SK-N-SH treated with all-trans-retinoic acid at 6 μM for 48 hours (cell line): ENCODE results near the gene LOXL3.

Experiments used
- ATAC-seq: fragments of 200-7000 bp; cut with Tn5 transposase; 3 replicates; pipeline ENCODE4 v1.9.1; 2020; ENCODE audit warnings: mild to moderate bottlenecking, moderate library complexity
- ARNTL ChIP-seq: fragments of 450-650 bp; formaldehyde crosslinking; IDR thresholded peaks from 2 replicates; pipeline ENCODE4 v1.5.0; 2020; ENCODE audit warnings: low read depth, mild to moderate bottlenecking, moderate library complexity, borderline replicate concordance
- BACH2 ChIP-seq: fragments of 250-450 bp; sonication (Bioruptor Pico); IDR thresholded peaks from 2 replicates; pipeline ENCODE4 v1.9.0; 2021; ENCODE audit warnings: mild to moderate bottlenecking, borderline replicate concordance
- CREB5 ChIP-seq: fragments of 250-450 bp; sonication (Bioruptor Pico); IDR thresholded peaks from 2 replicates; pipeline ENCODE4 v1.5.1; 2020; ENCODE audit warnings: low read depth, mild to moderate bottlenecking, moderate library complexity
- CSDC2 ChIP-seq: fragments of 250-450 bp; sonication (Bioruptor Pico); IDR thresholded peaks from 2 replicates; pipeline ENCODE4 v1.5.0; 2020; ENCODE audit warnings: mild to moderate bottlenecking, moderate library complexity
- CSRNP3 ChIP-seq: fragments of 250-450 bp; sonication (Bioruptor Pico); IDR thresholded peaks from 2 replicates; pipeline ENCODE4 v1.5.1; 2021; ENCODE audit warnings: mild to moderate bottlenecking, moderate library complexity
- ESRRG ChIP-seq: fragments of 250-450 bp; sonication (Bioruptor Pico); IDR thresholded peaks from 2 replicates; pipeline ENCODE4 v1.6.1; 2021; ENCODE audit warnings: mild to moderate bottlenecking
- ISL1 ChIP-seq: fragments of 250-450 bp; sonication (Bioruptor Pico); IDR thresholded peaks from 2 replicates; pipeline ENCODE4 v2.1.2; 2022; ENCODE audit warnings: mild to moderate bottlenecking, moderate library complexity
- OSR1 ChIP-seq: fragments of 250-450 bp; sonication (Bioruptor Pico); IDR thresholded peaks from 2 replicates; pipeline ENCODE4 v1.8.0; 2022; ENCODE audit warnings: moderate library complexity, mild to moderate bottlenecking, inconsistent platforms
- PPARA ChIP-seq: fragments of 250-450 bp; sonication (Bioruptor Pico); IDR thresholded peaks from 2 replicates; pipeline ENCODE4 v1.5.0; 2020; ENCODE audit warnings: mild to moderate bottlenecking, borderline replicate concordance
- SNAI2 ChIP-seq: fragments of 250-450 bp; sonication (Bioruptor Pico); IDR thresholded peaks from 2 replicates; pipeline ENCODE4 v1.5.0; 2020; ENCODE audit warnings: mild to moderate bottlenecking, moderate library complexity
- TCF4 ChIP-seq: fragments of 250-450 bp; sonication (Bioruptor Pico); IDR thresholded peaks from 2 replicates; pipeline ENCODE4 v1.8.0; 2021; ENCODE audit warnings: mild to moderate bottlenecking, moderate library complexity, borderline replicate concordance
- TOX ChIP-seq: fragments of 250-450 bp; sonication (Bioruptor Pico); IDR thresholded peaks from 2 replicates; pipeline ENCODE4 v1.8.0; 2021; ENCODE audit warnings: mild to moderate bottlenecking, moderate library complexity, borderline replicate concordance
- TSHZ2 ChIP-seq: fragments of 250-450 bp; sonication (Bioruptor Pico); IDR thresholded peaks from 2 replicates; pipeline ENCODE4 v1.5.0; 2020; ENCODE audit warnings: mild to moderate bottlenecking, moderate library complexity
- ZC3H10 ChIP-seq: fragments of 250-450 bp; sonication (Bioruptor Pico); IDR thresholded peaks from 2 replicates; pipeline ENCODE4 v1.5.1; 2021; ENCODE audit warnings: mild to moderate bottlenecking, moderate library complexity
- ZFP3 ChIP-seq: fragments of 250-450 bp; sonication (Bioruptor Pico); IDR thresholded peaks from 2 replicates; pipeline ENCODE4 v1.5.0; 2020; ENCODE audit warnings: mild to moderate bottlenecking, moderate library complexity
- ZNF70 ChIP-seq: fragments of 450-650 bp; formaldehyde crosslinking; IDR thresholded peaks from 2 replicates; pipeline ENCODE4 v1.5.0; 2020; ENCODE audit warnings: mild to moderate bottlenecking, moderate library complexity
- ZNF8 ChIP-seq: fragments of 450-650 bp; formaldehyde crosslinking; IDR thresholded peaks from 2 replicates; pipeline ENCODE4 v1.5.0; 2020; ENCODE audit warnings: mild to moderate bottlenecking, moderate library complexity
- TF ChIP-seq, protein P1 (sequence below): fragments of 250-450 bp; sonication (Bioruptor Pico); IDR thresholded peaks from 2 replicates; pipeline ENCODE4 v1.8.0; 2021; ENCODE audit warnings: low read depth, mild to moderate bottlenecking, moderate library complexity, borderline replicate concordance

The LOXL3 gene

GRCh38 chr2:74496997-74497776 is 56.6 kb downstream of the LOXL3 start:
- TF ChIP-seq ZNF70 (CRISPR knock-in tag) = no peak
- no peak for TF ChIP-seq OSR1 (CRISPR knock-in tag)
- TF ChIP-seq ESRRG = no peak
- no peak for ATAC-seq

GRCh38 chr2:74495440-74495839 is 58.3 kb downstream of the LOXL3 start:
- ATAC-seq = no peak
- TF ChIP-seq ZNF8 (CRISPR knock-in tag) (no peak), OSR1 (CRISPR knock-in tag) (no peak), ISL1 (no peak), TOX (CRISPR knock-in tag) (no peak), TSHZ2 (no peak), ZC3H10 (CRISPR knock-in tag) (no peak), PPARA (CRISPR knock-in tag) (no peak), ZNF70 (CRISPR knock-in tag) (no peak), BACH2 (CRISPR knock-in tag) (no peak), SNAI2 (CRISPR knock-in tag) (no peak)

DNA sequence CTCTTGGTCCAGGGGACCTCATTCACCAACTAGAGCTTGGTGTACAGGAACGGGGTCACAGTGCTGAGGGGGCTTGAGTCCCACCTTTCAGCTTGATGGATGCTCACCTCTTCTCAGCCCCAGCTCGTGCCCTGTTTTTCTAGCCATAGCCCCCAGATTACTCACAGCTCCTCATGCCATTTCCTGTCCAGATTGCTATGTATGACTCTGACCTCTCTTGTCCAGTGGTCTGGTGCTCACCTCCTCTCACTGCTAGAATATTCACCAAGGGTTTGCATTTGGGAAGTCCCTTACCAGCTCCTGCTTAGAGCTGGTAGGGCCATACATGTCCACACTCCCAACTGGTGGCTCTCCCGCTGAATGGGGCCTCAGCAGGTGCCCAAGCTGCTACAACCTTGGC is 60.2 kb downstream of the LOXL3 start:
- TF ChIP-seq PPARA (CRISPR knock-in tag) = no peak
- TF ChIP-seq ZFP3 (CRISPR knock-in tag) = no peak
- no peak for TF ChIP-seq ISL1
- TF ChIP-seq CREB5 (CRISPR knock-in tag) = no peak
- no peak for TF ChIP-seq TSHZ2
- TF ChIP-seq, protein P1, sequence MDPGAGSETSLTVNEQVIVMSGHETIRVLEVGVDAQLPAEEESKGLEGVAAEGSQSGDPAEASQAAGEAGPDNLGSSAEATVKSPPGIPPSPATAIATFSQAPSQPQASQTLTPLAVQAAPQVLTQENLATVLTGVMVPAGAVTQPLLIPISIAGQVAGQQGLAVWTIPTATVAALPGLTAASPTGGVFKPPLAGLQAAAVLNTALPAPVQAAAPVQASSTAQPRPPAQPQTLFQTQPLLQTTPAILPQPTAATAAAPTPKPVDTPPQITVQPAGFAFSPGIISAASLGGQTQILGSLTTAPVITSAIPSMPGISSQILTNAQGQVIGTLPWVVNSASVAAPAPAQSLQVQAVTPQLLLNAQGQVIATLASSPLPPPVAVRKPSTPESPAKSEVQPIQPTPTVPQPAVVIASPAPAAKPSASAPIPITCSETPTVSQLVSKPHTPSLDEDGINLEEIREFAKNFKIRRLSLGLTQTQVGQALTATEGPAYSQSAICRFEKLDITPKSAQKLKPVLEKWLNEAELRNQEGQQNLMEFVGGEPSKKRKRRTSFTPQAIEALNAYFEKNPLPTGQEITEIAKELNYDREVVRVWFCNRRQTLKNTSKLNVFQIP (CRISPR knock-in tag) = no peak
- no peak for TF ChIP-seq SNAI2 (CRISPR knock-in tag)
- no peak for TF ChIP-seq ZC3H10 (CRISPR knock-in tag)
- no peak for TF ChIP-seq TCF4 (CRISPR knock-in tag)
- TF ChIP-seq ARNTL (CRISPR knock-in tag) = no peak
- TF ChIP-seq CSRNP3 = no peak
- TF ChIP-seq CSDC2 (CRISPR knock-in tag) = no peak
- TF ChIP-seq, all 23 proteins: peak for 0
- no peak for ATAC-seq
